Psoas muscle (tissue), 8 donors: Measurements from ENCODE around the gene NFKBIE. TPM values are rescaled to one million over a fixed set of nuclear protein-coding genes. Genes with fewer than 3 reads are reported as not detected.

Experiments
- ATAC-seq, 4 donors: fragments of 200-7000 bp; cut with Tn5 transposase; one replicate each; pipeline ENCODE4 v1.9.1; 2020; ENCODE audit warnings: moderate library complexity in 3 of 4, mild to moderate bottlenecking in 2 of 4
- DNase-seq, 2 donors: peaks; one replicate each; pipeline ENCODE4 v3.0.0-alpha.2; 2020
- H3K27ac ChIP-seq: fragments of 200-600 bp; one replicate; pipeline ENCODE4 v1.8.0; 2022
- H3K27me3 ChIP-seq, 3 donors: fragments of 200-600 bp in 1 of 3; one replicate each; pipeline versions ENCODE4 v1.6.1 to v1.8.0; 2013 to 2022; ENCODE audit warnings: low read length in 2 of 3, mild to moderate bottlenecking in 2 of 3, moderate library complexity in 1 of 3; ENCODE audit not compliant: insufficient read depth in 3 of 3
- H3K36me3 ChIP-seq, 2 donors: fragments of 200-600 bp in 1 of 2; one replicate each; pipeline versions ENCODE4 v1.6.1 to v1.8.0; 2013 to 2022; ENCODE audit warnings: low read depth in 1 of 2, mild to moderate bottlenecking in 1 of 2, moderate library complexity in 1 of 2; ENCODE audit not compliant: insufficient read depth in 1 of 2
- H3K4me1 ChIP-seq: fragments of 200-600 bp; one replicate; pipeline ENCODE4 v1.8.0; 2022
- H3K4me3 ChIP-seq: fragments of 200-600 bp; one replicate; pipeline ENCODE4 v1.8.0; 2022; ENCODE audit warnings: mild to moderate bottlenecking
- H3K9me3 ChIP-seq: fragments of 200-600 bp; one replicate; pipeline ENCODE4 v1.8.0; 2022
- WGBS, 3 donors: extraction: QIAGEN DNeasy Blood & Tissue Kit; methylation state at CpG; one replicate each; pipeline versions ENCODE4 v1.1.6 to v1.1.7; 2013; 5-methylcytosine and 5-hydroxymethylcytosine counted together
- intact Hi-C, 2 donors: fragments of 100-400 bp; cut with DNase I; formaldehyde crosslinking; loops; one replicate each; pipeline versions ENCODE4 v1.11.0 to v1.14.2; 2022
- polyA plus RNA-seq, 3 donors: library from polyadenylated mRNA; stranded (reverse); fragments of 200-250 nt; gene quantifications; one replicate each; pipeline ENCODE4 v1.2.3, GENCODE V29; 2013
- total RNA-seq, 4 donors: library from RNA; stranded (reverse); fragmentation: NEBNext Ultra II Directional in 2 of 4; extraction: Animal tissue kit (Norgen Biotek cat#: 25700) in 2 of 4; gene quantifications; one replicate each; pipeline versions ENCODE4 v1.2.1 to v1.2.4, GENCODE V29; 2021 to 2023
- TF ChIP-seq, protein P1 (sequence below): fragments of 200-600 bp; IDR thresholded peaks from one replicate; pipeline ENCODE4 v1.8.0; 2022; ENCODE audit warnings: antibody characterized with exemption
- donor health status: healthy with polysubstance abuse.
- donor health status: DM: no; HTN: no; CAD: no; lungs with moderate emphysema.
- donor health status: Bipolar disorder and iron deficiency.
- donor health status: healthy.
- donor health status: DM: yes; HTN: yes; CAD: no.
- donor health status: DM: no; HTN: no; CAD: no.
- donor health status: DM: no; HTN: no; CAD: no.
- donor health status: DM: yes; HTN: yes; CAD: no.

NFKBIE gene
- total and polyA plus RNA-seq, 7 donors, result 2.1 to 5.2 (median 3.3) TPM

DNA sequence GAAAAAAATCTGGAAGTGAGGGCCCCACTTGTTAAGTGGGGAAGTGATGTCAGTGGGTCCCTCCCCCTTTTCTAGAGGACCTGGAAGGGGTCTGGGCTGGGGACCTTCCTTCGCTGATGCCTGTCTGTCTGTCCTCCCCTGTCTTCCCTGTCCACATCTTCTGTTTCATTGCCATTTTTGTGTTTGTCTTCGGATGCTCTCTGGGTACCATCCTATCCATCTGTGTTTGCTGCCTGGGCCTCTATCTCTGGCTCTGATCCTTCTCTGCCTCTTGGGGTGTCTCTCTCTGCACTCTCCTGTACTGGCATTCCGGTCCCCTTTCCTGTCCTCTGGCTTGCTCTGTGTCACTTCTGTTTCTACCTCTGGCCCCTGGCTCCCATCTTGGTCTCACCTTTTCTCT is 7.2 kb upstream of the NFKBIE start:
- WGBS, 3 donors, result 86 to 93% (median 91%) methylated on average over 3 of the region's 3 CpGs
- H3K36me3 ChIP-seq, result no peaks in the 10 kb centered on the region
- ATAC-seq (no peak), DNase-seq (no peak)
- H3K27me3 ChIP-seq, result peaks cover 0 to 41% (median 15%) of the 10 kb centered on the region in 3 donors
- no peak overlapping the region for H3K27ac ChIP-seq
- H3K9me3 ChIP-seq, result no peaks in the 10 kb centered on the region
- H3K4me3 ChIP-seq, result no peak overlapping the region
- TF ChIP-seq, protein P1, sequence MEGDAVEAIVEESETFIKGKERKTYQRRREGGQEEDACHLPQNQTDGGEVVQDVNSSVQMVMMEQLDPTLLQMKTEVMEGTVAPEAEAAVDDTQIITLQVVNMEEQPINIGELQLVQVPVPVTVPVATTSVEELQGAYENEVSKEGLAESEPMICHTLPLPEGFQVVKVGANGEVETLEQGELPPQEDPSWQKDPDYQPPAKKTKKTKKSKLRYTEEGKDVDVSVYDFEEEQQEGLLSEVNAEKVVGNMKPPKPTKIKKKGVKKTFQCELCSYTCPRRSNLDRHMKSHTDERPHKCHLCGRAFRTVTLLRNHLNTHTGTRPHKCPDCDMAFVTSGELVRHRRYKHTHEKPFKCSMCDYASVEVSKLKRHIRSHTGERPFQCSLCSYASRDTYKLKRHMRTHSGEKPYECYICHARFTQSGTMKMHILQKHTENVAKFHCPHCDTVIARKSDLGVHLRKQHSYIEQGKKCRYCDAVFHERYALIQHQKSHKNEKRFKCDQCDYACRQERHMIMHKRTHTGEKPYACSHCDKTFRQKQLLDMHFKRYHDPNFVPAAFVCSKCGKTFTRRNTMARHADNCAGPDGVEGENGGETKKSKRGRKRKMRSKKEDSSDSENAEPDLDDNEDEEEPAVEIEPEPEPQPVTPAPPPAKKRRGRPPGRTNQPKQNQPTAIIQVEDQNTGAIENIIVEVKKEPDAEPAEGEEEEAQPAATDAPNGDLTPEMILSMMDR, result no peak
- H3K4me1 ChIP-seq, result no peaks in the 10 kb centered on the region
- intact Hi-C loops, result no loop called here

DNA sequence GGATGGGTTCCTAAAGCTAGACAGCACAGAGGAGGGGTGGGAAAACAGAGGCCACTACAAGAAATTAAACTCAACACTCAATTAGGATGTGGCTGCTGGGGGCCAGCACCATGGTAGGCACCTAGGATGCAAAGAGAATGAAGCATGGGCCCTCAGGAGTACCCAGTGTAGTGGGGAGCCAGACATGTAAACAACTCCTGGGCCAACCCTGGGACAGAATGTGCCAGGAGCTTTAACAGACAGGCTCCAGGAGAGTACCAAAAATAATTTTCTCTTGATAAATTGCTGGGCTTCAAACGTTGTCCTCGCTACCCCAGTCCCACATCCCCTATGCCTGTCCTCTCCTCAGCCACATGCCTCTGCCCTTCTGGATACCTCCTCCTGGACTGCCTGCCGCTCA is 6.6 kb upstream of the NFKBIE start:
- Histone ChIP-seq H3K4me1 (no peaks in the 10 kb centered on the region), H3K27me3 (peaks cover 0 to 39% (median 15%) of the 10 kb centered on the region in 3 donors), H3K4me3 (no peak overlapping the region), H3K36me3 (no peaks in the 10 kb centered on the region), H3K27ac (no peak overlapping the region), H3K9me3 (no peaks in the 10 kb centered on the region)
- TF ChIP-seq, protein P1, result no peak
- no peak for DNase-seq
- ATAC-seq, result no peak
- intact Hi-C loops, result no loop called here
- WGBS, 3 donors, result 47 to 60% (median 56%) methylated on average over 3 of the region's 3 CpGs

DNA sequence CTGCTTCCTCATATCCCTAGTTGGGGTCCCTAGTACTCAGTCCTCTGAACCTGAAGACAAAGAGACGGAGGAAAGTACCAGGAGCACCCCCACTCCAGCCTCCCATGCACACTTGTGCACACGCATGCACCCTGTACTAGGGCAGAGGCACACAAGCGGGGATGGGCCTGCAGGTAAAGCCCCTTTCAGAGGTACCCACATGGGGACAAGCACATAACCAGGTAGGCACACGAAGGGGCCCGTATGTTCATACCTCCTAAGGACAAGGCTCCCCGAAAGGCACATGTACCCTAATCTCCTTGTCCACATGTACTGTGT is 6.0 kb upstream of the NFKBIE start:
- H3K27me3 ChIP-seq, result peaks cover 0 to 34% (median 15%) of the 10 kb centered on the region in 3 donors
- H3K4me1 ChIP-seq, result no peaks in the 10 kb centered on the region
- TF ChIP-seq, protein P1, result no peak
- no peaks in the 10 kb centered on the region for H3K9me3 ChIP-seq
- DNase-seq (peak in 1 of 2 donors; percentile 12), ATAC-seq (no peak)
- no peak overlapping the region for H3K27ac ChIP-seq
- intact Hi-C loops, result no loop called here
- H3K4me3 ChIP-seq, result no peak overlapping the region
- WGBS, 3 donors, result 83 to 89% (median 89%) methylated on average over 6 of the region's 6 CpGs
- H3K36me3 ChIP-seq, result no peaks in the 10 kb centered on the region

DNA sequence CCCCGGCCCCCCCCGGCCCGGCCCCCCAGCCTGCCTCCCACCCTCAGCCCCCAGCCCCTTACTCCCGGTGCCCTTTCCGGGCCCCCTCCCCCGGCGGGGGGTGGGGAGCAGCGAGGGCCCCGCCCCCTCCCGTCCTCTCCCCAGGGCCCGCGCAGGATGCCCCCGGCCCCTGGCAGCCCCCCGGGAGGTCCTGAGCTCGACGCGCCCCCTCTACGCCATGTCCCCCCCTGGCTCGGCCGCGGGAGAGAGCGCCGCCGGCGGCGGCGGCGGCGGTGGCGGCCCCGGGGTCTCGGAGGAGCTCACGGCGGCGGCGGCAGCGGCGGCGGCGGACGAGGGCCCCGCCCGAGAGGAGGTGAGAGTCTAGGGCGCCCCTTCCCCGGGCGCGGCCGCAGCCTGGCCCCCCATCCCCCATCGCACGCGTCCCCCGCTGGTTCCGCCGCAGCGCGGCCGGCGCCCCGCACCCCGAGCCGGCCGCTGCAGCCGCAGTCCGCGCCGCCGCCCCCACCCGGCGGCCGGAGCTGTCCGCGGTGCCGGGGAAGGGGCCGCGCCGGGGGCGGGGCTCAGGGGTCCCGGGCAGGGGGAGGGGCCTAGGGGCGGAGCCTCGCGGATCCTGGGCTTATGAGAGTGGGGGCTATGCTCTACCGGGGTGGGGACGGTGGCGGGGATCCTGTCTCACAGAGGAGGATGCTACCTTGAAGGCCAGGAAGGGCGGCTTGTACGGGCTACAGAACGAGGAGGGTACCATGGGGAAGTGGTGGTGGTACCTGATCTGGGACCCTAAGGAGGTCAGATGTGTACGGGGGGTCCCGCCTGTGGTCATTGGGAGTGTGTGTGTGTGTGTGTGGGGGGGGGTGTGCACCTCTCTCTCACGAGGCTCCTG is 5.4 kb upstream of the NFKBIE start:
- WGBS, 3 donors, result 2 to 9% (median 2%) methylated on average over 16 to 83 of the region's 90 CpGs
- Histone ChIP-seq H3K27ac (no peak overlapping the region), H3K9me3 (no peaks in the 10 kb centered on the region), H3K4me3 (peak overlapping the region; percentile 44), H3K36me3 (no peaks in the 10 kb centered on the region), H3K27me3 (peaks cover 0 to 33% (median 15%) of the 10 kb centered on the region in 3 donors), H3K4me1 (no peaks in the 10 kb centered on the region)
- intact Hi-C loops, result no loop called here
- TF ChIP-seq, protein P1, result no peak
- ATAC-seq, result no peak
- peak in 1 of 2 donors; percentile 42 for DNase-seq
